Testis (tissue), 3 donors: Measurements from ENCODE around the gene RFT1. TPM values are rescaled to one million over a fixed set of nuclear protein-coding genes. Genes with fewer than 3 reads are reported as not detected.

Experiments
- DNase-seq: peaks from one replicate; pipeline ENCODE4 v3.0.0-alpha.2; 2019
- H3K27ac ChIP-seq, 2 donors: fragments of 200-600 bp; sonication (generic); one replicate each; pipeline ENCODE4 v1.5.1; 2019
- H3K27me3 ChIP-seq: fragments of 200-600 bp; sonication (generic); one replicate; pipeline ENCODE4 v1.5.1; 2019
- H3K36me3 ChIP-seq: fragments of 200-600 bp; sonication (generic); one replicate; pipeline ENCODE4 v1.5.1; 2017; ENCODE audit warnings: low read depth; ENCODE audit errors: missing control alignments
- H3K4me1 ChIP-seq: fragments of 200-600 bp; sonication (generic); one replicate; pipeline ENCODE4 v1.5.1; 2019
- H3K4me3 ChIP-seq, 2 donors: fragments of 200-600 bp; sonication (generic); one replicate each; pipeline ENCODE4 v1.5.1; 2017 to 2019
- H3K9me3 ChIP-seq: fragments of 200-600 bp; sonication (generic); one replicate; pipeline ENCODE4 v1.5.1; 2017
- CTCF ChIP-seq, 3 experiments: fragments of 450-650 bp in 2 of 3; fragments of 200-600 bp in 1 of 3; sonication (generic) in 1 of 3; IDR thresholded peaks; one replicate each; pipeline ENCODE4 v1.5.1; 2016 to 2019; ENCODE audit warnings: antibody characterized with exemption in 3 of 3, mild to moderate bottlenecking in 2 of 3, moderate library complexity in 1 of 3
- POLR2A ChIP-seq: fragments of 450-650 bp; IDR thresholded peaks from one replicate; pipeline ENCODE4 v1.6.1; 2017; ENCODE audit warnings: antibody characterized with exemption, mild to moderate bottlenecking, moderate library complexity
- WGBS, 2 donors: methylation state at CpG; one replicate each; pipeline ENCODE4 v1.1.5; 2018; 5-methylcytosine and 5-hydroxymethylcytosine counted together
- intact Hi-C: fragments of 100-400 bp; cut with DNase I; formaldehyde crosslinking; loops from one replicate; pipeline ENCODE4 v1.15.1; 2023; ENCODE audit warnings: low total_unique reads
- polyA plus RNA-seq: library from polyadenylated mRNA; stranded (reverse); fragments of 350-450 nt; fragmentation: Illumina TruSeq; extraction: RNeasy Lipid Tissue Mini Kit (QIAGEN cat#74804); gene quantifications from one replicate; pipeline ENCODE4 v1.2.3, GENCODE V29; 2014; ENCODE audit warnings: low read depth, low replicate concordance; ENCODE audit not compliant: insufficient read depth
- total RNA-seq, 2 donors: library from RNA; depleted of rRNA; stranded (reverse); fragments of >200 nt; gene quantifications; one replicate each; pipeline ENCODE4 v1.2.3, GENCODE V29; 2016

Gene RFT1
- total and polyA plus RNA-seq, 3 donors from 2014 or later = 27.2 to 36.8 (median 33.9) TPM

GRCh38 chr3:53170325-53171063, 40.3 kb upstream of the RFT1 start:
- H3K27ac ChIP-seq = no peak overlapping the region
- H3K36me3 ChIP-seq = no peaks in the 10 kb centered on the region
- H3K27me3 ChIP-seq = no peaks in the 10 kb centered on the region
- H3K4me3 ChIP-seq = no peak overlapping the region
- 75 to 80% methylated on average over 17 of the region's 17 CpGs for WGBS, 2 donors
- intact Hi-C loops = no loop called here
- peaks cover 26% of the 10 kb centered on the region for H3K4me1 ChIP-seq
- no peaks in the 10 kb centered on the region for H3K9me3 ChIP-seq
- no peak for DNase-seq
- TF ChIP-seq CTCF (IDR thresholded peaks at IDR 0.05) = no peak

GRCh38 chr3:53169832-53170324, 39.6 kb upstream of the RFT1 start:
- WGBS, 2 donors = 92 to 95% methylated on average over 9 of the region's 9 CpGs
- Histone ChIP-seq H3K27me3 (no peaks in the 10 kb centered on the region), H3K4me1 (peaks cover 26% of the 10 kb centered on the region), H3K27ac (no peak overlapping the region), H3K9me3 (no peaks in the 10 kb centered on the region), H3K36me3 (no peaks in the 10 kb centered on the region), H3K4me3 (no peak overlapping the region)
- intact Hi-C loops = no loop called here
- TF ChIP-seq CTCF (IDR thresholded peaks at IDR 0.05) = no peak
- TF ChIP-seq POLR2A = no peak
- no peak for DNase-seq

GRCh38 chr3:53169045-53169831, 39.0 kb upstream of the RFT1 start:
- intact Hi-C loops = no loop called here

GRCh38 chr3:53168175-53168923, 38.1 kb upstream of the RFT1 start:
- H3K36me3 ChIP-seq = no peaks in the 10 kb centered on the region
- intact Hi-C loops = no loop called here
- H3K9me3 ChIP-seq = no peaks in the 10 kb centered on the region
- H3K4me1 ChIP-seq = peaks cover 31% of the 10 kb centered on the region
- no peak overlapping the region for H3K27ac ChIP-seq
- TF ChIP-seq POLR2A = no peak
- TF ChIP-seq CTCF (IDR thresholded peaks at IDR 0.05) = no peak
- no peaks in the 10 kb centered on the region for H3K27me3 ChIP-seq
- H3K4me3 ChIP-seq = no peak overlapping the region
- DNase-seq = no peak
- 78 to 86% methylated on average over 15 of the region's 15 CpGs for WGBS, 2 donors

More at GRCh38 chr3:53169045-53169831, 39.0 kb upstream of the RFT1 start:
- DNase-seq = peak; percentile 31
- H3K4me3 ChIP-seq = no peak overlapping the region
- WGBS, 2 donors = 77 to 88% methylated on average over 11 to 15 of the region's 15 CpGs
- H3K9me3 ChIP-seq = no peaks in the 10 kb centered on the region
- H3K4me1 ChIP-seq = peaks cover 26% of the 10 kb centered on the region
- H3K36me3 ChIP-seq = no peaks in the 10 kb centered on the region
- no peaks in the 10 kb centered on the region for H3K27me3 ChIP-seq
- no peak for TF ChIP-seq CTCF (IDR thresholded peaks at IDR 0.05)
- TF ChIP-seq POLR2A = no peak
- no peak overlapping the region for H3K27ac ChIP-seq
